OCI-LY3 (cell line): ENCODE results near the gene OR5V1.

Experiments used
- H2AFZ ChIP-seq: fragments of 200-600, 300-600 bp; shearing (Covaris generic); 2 replicates; pipeline ENCODE4 v1.6.0; 2014; ENCODE audit warnings: antibody characterized with exemption, low read depth, low read length
- H3K27ac ChIP-seq: fragments of 200-600, 300-600 bp; sonication (generic); 2 replicates; pipeline ENCODE4 v1.5.1; 2014; ENCODE audit warnings: mild to moderate bottlenecking, low read length, moderate library complexity, mixed read lengths
- H3K27me3 ChIP-seq: fragments of 200-600, 300-600 bp; sonication (generic); 2 replicates; pipeline ENCODE4 v1.6.1; 2014; ENCODE audit warnings: low read depth, low read length, mixed read lengths
- H3K36me3 ChIP-seq: fragments of 200-600, 300-600 bp; sonication (generic); replicated peaks from 2 replicates; pipeline ENCODE3; 2014; ENCODE audit warnings: low read depth, low read length, mixed read lengths
- H3K4me1 ChIP-seq: fragments of 300-600, 200-600 bp; sonication (generic); 2 replicates; pipeline ENCODE4 v1.6.1; 2014; ENCODE audit warnings: low read length, mixed read lengths
- H3K4me2 ChIP-seq: fragments of 200-600, 300-600 bp; sonication (generic); 2 replicates; pipeline ENCODE4 v1.6.1; 2014; ENCODE audit warnings: low read length, mixed read lengths
- H3K4me3 ChIP-seq: fragments of 300-600, 200-600 bp; sonication (generic); 2 replicates; pipeline ENCODE4 v1.5.1; 2014; ENCODE audit warnings: antibody characterized with exemption, mild to moderate bottlenecking, low read length, moderate library complexity
- H3K79me2 ChIP-seq: fragments of 300-600, 200-600 bp; shearing (Covaris generic); 2 replicates; pipeline ENCODE4 v1.6.1; 2014; ENCODE audit warnings: mild to moderate bottlenecking, low read length, mixed read lengths
- H3K9ac ChIP-seq: fragments of 300-600, 200-600 bp; shearing (Covaris generic); 2 replicates; pipeline ENCODE4 v1.6.0; 2014; ENCODE audit warnings: mild to moderate bottlenecking, low read length, moderate library complexity
- H3K9me3 ChIP-seq: fragments of 200-600, 300-600 bp; shearing (Covaris generic); 2 replicates; pipeline ENCODE4 v1.6.1; 2014; ENCODE audit warnings: low read length, mixed read lengths; ENCODE audit not compliant: insufficient read depth
- H4K20me1 ChIP-seq: fragments of 200-600, 300-600 bp; sonication (generic); 2 replicates; pipeline ENCODE4 v1.6.1; 2016; ENCODE audit warnings: low read length, mixed read lengths; ENCODE audit not compliant: insufficient read depth
- EZH2phosphoT487 ChIP-seq: fragments of 200-600 bp; shearing (Covaris generic); IDR thresholded peaks from 2 replicates; pipeline ENCODE4 v1.6.1; 2018; ENCODE audit warnings: antibody characterized with exemption, mixed run types, low read depth
- TF ChIP-seq, protein P1 (sequence below): fragments of 200-600, 300-600 bp; sonication (generic); IDR thresholded peaks from 2 replicates; pipeline ENCODE4 v1.5.1; 2014; ENCODE audit warnings: antibody characterized with exemption, low read length, low read depth

OR5V1 gene

DNA sequence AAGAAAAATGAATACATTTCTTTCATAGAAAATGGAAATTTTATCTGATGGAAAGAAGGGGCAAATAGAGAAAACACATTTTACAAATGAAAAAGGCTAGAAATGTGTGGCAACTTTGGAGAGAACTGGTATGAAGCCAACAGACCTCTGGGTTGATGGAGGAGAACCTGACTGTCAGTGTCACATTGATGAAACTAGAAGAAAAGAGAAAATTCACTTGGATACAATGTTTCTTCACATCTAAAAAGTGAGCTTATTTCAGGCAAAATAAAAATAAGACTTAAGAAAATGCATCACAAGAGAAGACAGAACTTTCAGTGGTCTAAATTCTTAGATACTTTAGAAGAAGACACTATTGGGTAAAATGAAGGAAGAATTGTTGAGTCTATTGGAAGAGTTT is 26.7 kb upstream of the OR5V1 start, which contains the start of gene OR12D2:
Gene OR12D2 (plus strand): TSS at position 301 of the 400 bp plus-strand sequence. CDS start 1,069 bp downstream, outside the sequence.
- H3K27me3 ChIP-seq, result no peaks in the 10 kb centered on the region
- no peak within 1 kb of the TSS for H3K4me3 ChIP-seq
- TF ChIP-seq, protein P1, sequence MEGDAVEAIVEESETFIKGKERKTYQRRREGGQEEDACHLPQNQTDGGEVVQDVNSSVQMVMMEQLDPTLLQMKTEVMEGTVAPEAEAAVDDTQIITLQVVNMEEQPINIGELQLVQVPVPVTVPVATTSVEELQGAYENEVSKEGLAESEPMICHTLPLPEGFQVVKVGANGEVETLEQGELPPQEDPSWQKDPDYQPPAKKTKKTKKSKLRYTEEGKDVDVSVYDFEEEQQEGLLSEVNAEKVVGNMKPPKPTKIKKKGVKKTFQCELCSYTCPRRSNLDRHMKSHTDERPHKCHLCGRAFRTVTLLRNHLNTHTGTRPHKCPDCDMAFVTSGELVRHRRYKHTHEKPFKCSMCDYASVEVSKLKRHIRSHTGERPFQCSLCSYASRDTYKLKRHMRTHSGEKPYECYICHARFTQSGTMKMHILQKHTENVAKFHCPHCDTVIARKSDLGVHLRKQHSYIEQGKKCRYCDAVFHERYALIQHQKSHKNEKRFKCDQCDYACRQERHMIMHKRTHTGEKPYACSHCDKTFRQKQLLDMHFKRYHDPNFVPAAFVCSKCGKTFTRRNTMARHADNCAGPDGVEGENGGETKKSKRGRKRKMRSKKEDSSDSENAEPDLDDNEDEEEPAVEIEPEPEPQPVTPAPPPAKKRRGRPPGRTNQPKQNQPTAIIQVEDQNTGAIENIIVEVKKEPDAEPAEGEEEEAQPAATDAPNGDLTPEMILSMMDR, result no peak
- no peak for TF ChIP-seq EZH2phosphoT487
- no peak within 1 kb of the TSS for H3K4me2 ChIP-seq
- no peaks in the 10 kb centered on the region for H3K4me1 ChIP-seq
- no peaks in the 10 kb centered on the region for H4K20me1 ChIP-seq
- H2AFZ ChIP-seq, result no peak within 1 kb of the TSS
- no peak within 1 kb of the TSS for H3K9ac ChIP-seq
- no peaks in the 10 kb centered on the region for H3K36me3 ChIP-seq
- no peaks in the 10 kb centered on the region for H3K9me3 ChIP-seq
- H3K27ac ChIP-seq, result no peak within 1 kb of the TSS
- no peaks in the 10 kb centered on the region for H3K79me2 ChIP-seq

DNA sequence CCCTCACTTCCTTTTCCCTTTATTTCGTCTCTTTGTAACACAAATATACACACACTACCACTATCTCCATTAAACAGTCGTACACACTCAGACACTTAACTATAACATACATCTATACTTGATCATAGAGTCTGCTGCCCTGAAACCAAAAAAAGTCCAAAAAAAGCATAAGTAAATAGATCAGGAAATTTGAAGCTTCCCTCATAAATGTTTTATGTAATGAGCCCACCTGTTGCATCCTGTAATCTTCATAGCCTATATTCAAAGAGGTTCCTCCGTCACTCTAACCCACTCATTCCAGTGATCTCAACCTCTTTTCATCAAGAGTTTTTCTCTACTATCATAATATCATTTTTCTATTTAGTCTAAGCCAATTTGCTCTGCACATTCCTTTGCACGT is 19.9 kb upstream of the OR5V1 start:
- no peaks in the 10 kb centered on the region for H3K79me2 ChIP-seq
- no peak overlapping the region for H3K4me2 ChIP-seq
- H2AFZ ChIP-seq, result no peak overlapping the region
- no peaks in the 10 kb centered on the region for H4K20me1 ChIP-seq
- H3K36me3 ChIP-seq, result no peaks in the 10 kb centered on the region
- no peak overlapping the region for H3K27ac ChIP-seq
- no peak overlapping the region for H3K4me3 ChIP-seq
- no peak for TF ChIP-seq EZH2phosphoT487
- TF ChIP-seq, protein P1, result no peak
- H3K9me3 ChIP-seq, result no peaks in the 10 kb centered on the region
- no peaks in the 10 kb centered on the region for H3K4me1 ChIP-seq
- no peak overlapping the region for H3K9ac ChIP-seq
- H3K27me3 ChIP-seq, result no peaks in the 10 kb centered on the region

DNA sequence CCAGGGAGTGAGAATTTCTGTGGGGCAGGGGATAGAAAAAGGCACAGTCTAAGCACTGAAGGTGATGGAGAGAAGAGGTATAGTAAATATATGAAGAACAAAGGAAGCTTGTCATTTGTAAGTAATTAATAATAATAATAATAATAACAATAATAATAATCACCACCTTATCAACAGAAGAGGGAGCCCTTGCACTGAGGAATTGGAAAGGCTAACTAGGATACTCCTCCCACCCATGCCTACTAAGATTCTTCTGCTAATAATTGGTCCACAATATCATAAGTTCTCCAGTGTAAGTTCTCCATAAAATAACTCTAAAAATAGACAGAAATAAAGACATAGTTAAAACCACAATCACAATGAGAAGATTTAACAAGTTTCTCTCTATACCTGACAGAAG is 7.3 kb upstream of the OR5V1 start:
- Histone ChIP-seq H3K4me2 (no peak overlapping the region), H3K27me3 (no peaks in the 10 kb centered on the region), H3K4me3 (no peak overlapping the region), H3K9ac (no peak overlapping the region), H3K79me2 (no peaks in the 10 kb centered on the region), H2AFZ (no peak overlapping the region), H3K9me3 (no peaks in the 10 kb centered on the region), H3K36me3 (no peaks in the 10 kb centered on the region), H3K27ac (no peak overlapping the region), H3K4me1 (no peaks in the 10 kb centered on the region), H4K20me1 (no peaks in the 10 kb centered on the region)
- TF ChIP-seq, protein P1, result no peak
- TF ChIP-seq EZH2phosphoT487, result no peak

DNA sequence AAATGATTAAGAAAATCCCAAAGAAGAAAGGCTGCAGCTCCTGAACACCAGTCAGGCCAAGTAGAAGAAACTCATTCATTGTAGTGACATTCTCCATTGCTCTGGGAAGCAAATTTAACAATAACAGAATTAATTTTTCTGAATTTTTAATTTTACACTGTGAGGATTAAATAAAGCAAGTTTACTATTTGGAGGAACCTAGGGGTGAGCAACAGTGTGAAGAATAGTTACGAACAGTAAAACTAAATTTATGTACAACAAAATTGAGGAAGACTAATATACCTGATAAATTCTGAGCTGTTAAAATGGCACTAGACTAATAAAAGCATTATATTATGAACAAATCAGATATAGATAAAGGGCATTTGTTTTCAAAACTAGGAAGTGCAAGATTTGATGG is 6.5 kb upstream of the OR5V1 start, which contains the start of gene OR12D3:
Gene OR12D3 (minus strand): TSS at position 101 of the 400 bp plus-strand sequence. CDS start 4 bp downstream, at position 97.
- no peaks in the 10 kb centered on the region for H3K4me1 ChIP-seq
- H2AFZ ChIP-seq, result no peak within 1 kb of the TSS
- no peaks in the 10 kb centered on the region for H3K79me2 ChIP-seq
- no peaks in the 10 kb centered on the region for H3K9me3 ChIP-seq
- H3K9ac ChIP-seq, result no peak within 1 kb of the TSS
- TF ChIP-seq, protein P1, result no peak
- no peak for TF ChIP-seq EZH2phosphoT487
- H4K20me1 ChIP-seq, result no peaks in the 10 kb centered on the region
- H3K4me2 ChIP-seq, result no peak within 1 kb of the TSS
- H3K27me3 ChIP-seq, result no peaks in the 10 kb centered on the region
- no peaks in the 10 kb centered on the region for H3K36me3 ChIP-seq
- H3K27ac ChIP-seq, result no peak within 1 kb of the TSS
- no peak within 1 kb of the TSS for H3K4me3 ChIP-seq
